ENCODE measurements around the gene KANSL1. TPM values are rescaled to one million over a fixed set of nuclear protein-coding genes. Genes with fewer than 3 reads are reported as not detected.

The KANSL1 gene
- total and polyA plus RNA-seq, 2 of the 4 experiments (the other 2 are of a cell fraction), result 19.1 to 49.6 TPM

DNA sequence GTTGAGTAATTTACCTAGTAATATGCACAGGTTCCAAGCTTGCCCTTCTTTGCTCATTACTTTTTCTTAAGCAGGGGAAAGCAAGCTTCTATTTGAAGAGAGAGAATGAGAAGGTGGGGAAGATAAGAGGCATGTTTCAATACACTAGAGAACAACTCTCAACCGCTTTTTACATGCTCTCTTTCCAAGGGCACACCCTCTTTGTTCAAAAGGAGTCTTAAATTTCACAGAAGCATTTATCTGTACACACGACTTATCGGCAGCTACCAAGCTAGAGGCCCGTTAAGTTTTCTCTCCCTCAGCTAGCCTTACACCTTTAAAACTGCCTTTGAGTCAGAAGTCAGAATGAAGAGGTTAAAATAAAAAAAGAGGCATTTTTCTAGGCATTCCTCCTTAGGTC, 114.6 kb downstream of the KANSL1 start:
- Histone ChIP-seq H2BK15ac (ENCODE audit: low read depth, low read length) (no peak overlapping the region), H4K91ac (ENCODE audit: insufficient read depth, low read depth, low read length) (no peak overlapping the region), H3K4me1 (ENCODE audit: control insufficient read depth, insufficient read depth, low read length) (peaks cover 2% of the 10 kb centered on the region; the same call in 1 of the 2 replicates), H3K27me3 (ENCODE audit: control insufficient read depth, insufficient read depth, low read length) (no peaks in the 10 kb centered on the region), H4K5ac (ENCODE audit: low read depth, low read length) (no peak overlapping the region), H3K9me1 (ENCODE audit: insufficient read depth, low read length) (no peaks in the 10 kb centered on the region; the same call in none of the 2 replicates), H3K14ac (replicated peaks; ENCODE audit: low read depth, low read length) (no peak overlapping the region), H4K20me1 (ENCODE audit: insufficient read depth, low read length) (peaks cover 35% of the 10 kb centered on the region; the same call in 1 of the 2 replicates), H3K36me3 (ENCODE audit: control insufficient read depth, insufficient read depth, low read length) (peaks cover 5% of the 10 kb centered on the region; the same call in 1 of the 2 replicates), H3K27ac (ENCODE audit: insufficient read depth, low read length) (no peak overlapping the region), H3K9me3 (ENCODE audit: control insufficient read depth, insufficient read depth, low read length) (no peaks in the 10 kb centered on the region), H2AK9ac (replicated peaks; ENCODE audit: low read depth, low read length, poor library complexity) (no peak overlapping the region), H2BK120ac (ENCODE audit: low read depth, low read length) (no peak overlapping the region), H3K23ac (ENCODE audit: low read depth, low read length) (no peak overlapping the region), H3K79me1 (ENCODE audit: low read depth in 1 of 2, low read length in 2 of 2) (peaks cover 36 to 74% of the 10 kb centered on the region in 2 experiments), H3K4me3 (ENCODE audit: insufficient read depth, low read depth, low read length) (no peak overlapping the region), H2BK20ac (ENCODE audit: low read depth, low read length) (no peak overlapping the region), H2BK5ac (ENCODE audit: low read depth, low read length, poor library complexity, severe bottlenecking) (no peak overlapping the region), H2AK5ac (ENCODE audit: low read depth, low read length) (no peak overlapping the region), H3K56ac (ENCODE audit: extremely low read depth, insufficient read depth, low read length) (no peak overlapping the region), H4K8ac (ENCODE audit: low read depth in 2 of 2, low read length in 2 of 2) (no peak overlapping the region), H3K18ac (ENCODE audit: low read depth, low read length) (no peak overlapping the region), H3K4me2 (ENCODE audit: low read depth, low read length) (no peak overlapping the region), H3K4ac (ENCODE audit: low read depth, low read length) (no peak overlapping the region), H3K9ac (ENCODE audit: low read depth, low read length) (no peak overlapping the region), H2AFZ (replicated peaks; ENCODE audit: low read length, poor library complexity) (no peak overlapping the region)
- no CpG with 5 or more reads among the region's 4 CpGs for WGBS, 2 experiments (ENCODE audit: extremely low coverage in 2 of 2, insufficient read length in 1 of 2)
- intact Hi-C loops (cut with micrococcal nuclease), result no loop called here
- DNase-seq, result no peak
- no peak for ATAC-seq (ENCODE audit: low read depth)
- BruUV-seq (replicated peaks), result no TSS peak
- dilution Hi-C loops (cut with HindIII; ENCODE audit: low sequenced_read_pairs, unreplicated experiment), result no loop called here
- TF ChIP-seq, protein P1, sequence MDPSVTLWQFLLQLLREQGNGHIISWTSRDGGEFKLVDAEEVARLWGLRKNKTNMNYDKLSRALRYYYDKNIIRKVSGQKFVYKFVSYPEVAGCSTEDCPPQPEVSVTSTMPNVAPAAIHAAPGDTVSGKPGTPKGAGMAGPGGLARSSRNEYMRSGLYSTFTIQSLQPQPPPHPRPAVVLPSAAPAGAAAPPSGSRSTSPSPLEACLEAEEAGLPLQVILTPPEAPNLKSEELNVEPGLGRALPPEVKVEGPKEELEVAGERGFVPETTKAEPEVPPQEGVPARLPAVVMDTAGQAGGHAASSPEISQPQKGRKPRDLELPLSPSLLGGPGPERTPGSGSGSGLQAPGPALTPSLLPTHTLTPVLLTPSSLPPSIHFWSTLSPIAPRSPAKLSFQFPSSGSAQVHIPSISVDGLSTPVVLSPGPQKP (IDR thresholded peaks at IDR 0.05; ENCODE audit: borderline replicate concordance, low read depth, low read length), result no peak
- POLR2A ChIA-PET (ENCODE audit: unreplicated experiment), result no interaction called here
- in situ Hi-C loops (cut with MboI; ENCODE audit: low sequenced_read_pairs), result no loop called here
- CTCF ChIA-PET, result no interaction called here

All from IMR-90 (cell line).